Keratinocyte (primary cell): Measurements from ENCODE around the gene CNTNAP2. TPM values are rescaled to one million over a fixed set of nuclear protein-coding genes. Genes with fewer than 3 reads are reported as not detected.

ENCODE experiments used
- DNase-seq: peaks from one replicate; pipeline ENCODE4 v3.0.0-alpha.2; 2011; ENCODE audit warnings: low read depth, missing footprints, low spot score
- FAIRE-seq: peaks from 2 replicates; lab custom pipeline; 2011; peaks lifted over from hg19 to GRCh38; lab: Jason Lieb, UNC
- H2AFZ ChIP-seq: 2 replicates; pipeline ENCODE4 v1.6.0; 2012; ENCODE audit warnings: low read length, control low read depth, inconsistent platforms; ENCODE audit not compliant: control insufficient read depth
- H3K27ac ChIP-seq: 2 replicates; pipeline ENCODE4 v1.5.1; 2011; ENCODE audit warnings: low read length; ENCODE audit not compliant: control insufficient read depth, insufficient read depth
- H3K27me3 ChIP-seq: 3 replicates; pipeline ENCODE4 v1.6.0; 2011; ENCODE audit warnings: low read length; ENCODE audit not compliant: control insufficient read depth, insufficient read depth; ENCODE audit errors: extremely low read depth
- H3K36me3 ChIP-seq, 2 experiments: 2 replicates in 1 of 2; 3 replicates in 1 of 2; pipeline ENCODE4 v1.5.1; 2011; ENCODE audit warnings: low read length in 2 of 2, mild to moderate bottlenecking in 1 of 2; ENCODE audit not compliant: control insufficient read depth in 2 of 2, insufficient read depth in 2 of 2; ENCODE audit errors: extremely low read depth in 1 of 2
- H3K4me1 ChIP-seq: 3 replicates; pipeline ENCODE4 v1.5.1; 2011; ENCODE audit warnings: low read length; ENCODE audit not compliant: control insufficient read depth, insufficient read depth; ENCODE audit errors: extremely low read depth
- H3K4me2 ChIP-seq: 3 replicates; pipeline ENCODE4 v1.6.0; 2011; ENCODE audit warnings: low read depth, low read length; ENCODE audit not compliant: control insufficient read depth, insufficient read depth; ENCODE audit errors: extremely low read depth
- H3K4me3 ChIP-seq, 3 experiments: fragments of 200-600 bp in 1 of 3; sonication (generic) in 1 of 3; 2 replicates in 2 of 3; 3 replicates in 1 of 3; pipeline ENCODE4 v1.5.1; 2011 to 2016; ENCODE audit warnings: low read length in 3 of 3, mild to moderate bottlenecking in 3 of 3, control low read depth in 2 of 3, inconsistent platforms in 1 of 3, low read depth in 1 of 3, mixed read lengths in 1 of 3, mixed run types in 1 of 3, moderate library complexity in 1 of 3; ENCODE audit not compliant: control insufficient read depth in 2 of 3, insufficient read depth in 2 of 3; ENCODE audit errors: extremely low read depth in 1 of 3
- H3K79me2 ChIP-seq: 2 replicates; pipeline ENCODE4 v1.6.0; 2012; ENCODE audit warnings: low read length; ENCODE audit not compliant: control insufficient read depth, insufficient read depth
- H3K9ac ChIP-seq: 3 replicates; pipeline ENCODE4 v1.6.0; 2011; ENCODE audit warnings: low read length; ENCODE audit not compliant: control insufficient read depth, insufficient read depth; ENCODE audit errors: extremely low read depth
- H3K9me1 ChIP-seq: 3 replicates; pipeline ENCODE4 v1.6.0; 2011; ENCODE audit warnings: low read length; ENCODE audit not compliant: control insufficient read depth, insufficient read depth; ENCODE audit errors: extremely low read depth
- H3K9me3 ChIP-seq: 2 replicates; pipeline ENCODE4 v1.5.1; 2012; ENCODE audit warnings: low read depth, low read length; ENCODE audit not compliant: control insufficient read depth
- H4K20me1 ChIP-seq: 3 replicates; pipeline ENCODE4 v1.6.0; 2011; ENCODE audit warnings: low read length; ENCODE audit not compliant: control insufficient read depth, insufficient read depth; ENCODE audit errors: extremely low read depth
- CTCF ChIP-seq, 3 experiments: IDR thresholded peaks in 1 of 3; conservative IDR thresholded peaks in 1 of 3; optimal IDR thresholded peaks in 1 of 3; 2 replicates in 2 of 3; 3 replicates in 1 of 3; pipeline versions ENCODE3 to v1.5.1; 2011; ENCODE audit warnings: low read length in 3 of 3, mild to moderate bottlenecking in 3 of 3, moderate library complexity in 2 of 3, control low read depth in 1 of 3, inconsistent platforms in 1 of 3; ENCODE audit not compliant: insufficient read depth in 2 of 3; ENCODE audit errors: extremely low read depth in 1 of 3
- EZH2 ChIP-seq: IDR thresholded peaks from one replicate; pipeline ENCODE4 v1.6.1; 2012; ENCODE audit warnings: inconsistent platforms, mild to moderate bottlenecking, low read length, moderate library complexity
- dilution Hi-C: fragments of 300-500 bp; cut with MboI; formaldehyde crosslinking; loops from one replicate; pipeline ENCODE4 v1.7.0; 2020; ENCODE audit warnings: low sequenced_read_pairs; ENCODE audit not compliant: extremely low pct_ligation_motif_present
- polyA plus RNA-seq, 5 experiments: library from polyadenylated mRNA; depleted of rRNA in 3 of 5; stranded (reverse) in 3 of 5; stranded (forward) in 1 of 5; unstranded in 1 of 5; fragments of >200 nt; gene quantifications; 1 replicate in 1 of 5; 2 replicates in 3 of 5; 3 replicates in 1 of 5; pipeline versions ENCODE4 v1.2.1 to v1.2.3, GENCODE V29; 2011 to 2012; ENCODE audit warnings: missing spikeins in 2 of 5, low read depth in 1 of 5, low replicate concordance in 1 of 5

CNTNAP2 gene
- polyA plus RNA-seq, 1 donor (not counting 4 experiments of a cell fraction or from before 2014, with no cell fraction given) = 1.4 TPM

GRCh38 chr7:146831875-146832274 is 715.3 kb downstream of the CNTNAP2 start:
- Histone ChIP-seq H3K27ac (no peak overlapping the region), H3K4me1 (no peaks in the 10 kb centered on the region), H3K4me3 (no peak overlapping the region), H3K9ac (no peak overlapping the region), H3K27me3 (no peaks in the 10 kb centered on the region), H3K36me3 (no peaks in the 10 kb centered on the region), H3K9me3 (no peaks in the 10 kb centered on the region), H3K9me1 (no peaks in the 10 kb centered on the region), H2AFZ (no peak overlapping the region), H3K4me2 (no peak overlapping the region), H4K20me1 (no peaks in the 10 kb centered on the region), H3K79me2 (no peaks in the 10 kb centered on the region)
- no peak for TF ChIP-seq EZH2
- no peak for TF ChIP-seq CTCF (optimal IDR thresholded peaks at IDR 0.05 in 1 of 3, IDR thresholded peaks at IDR 0.05 in 1 of 3, conservative IDR thresholded peaks at IDR 0.05 in 1 of 3; ENCODE audit: extremely low read depth in 1 of 3, insufficient read depth in 2 of 3, low read length in 3 of 3)
- DNase-seq (no peak), FAIRE-seq (no peak)
- dilution Hi-C loops = no loop called here

DNA sequence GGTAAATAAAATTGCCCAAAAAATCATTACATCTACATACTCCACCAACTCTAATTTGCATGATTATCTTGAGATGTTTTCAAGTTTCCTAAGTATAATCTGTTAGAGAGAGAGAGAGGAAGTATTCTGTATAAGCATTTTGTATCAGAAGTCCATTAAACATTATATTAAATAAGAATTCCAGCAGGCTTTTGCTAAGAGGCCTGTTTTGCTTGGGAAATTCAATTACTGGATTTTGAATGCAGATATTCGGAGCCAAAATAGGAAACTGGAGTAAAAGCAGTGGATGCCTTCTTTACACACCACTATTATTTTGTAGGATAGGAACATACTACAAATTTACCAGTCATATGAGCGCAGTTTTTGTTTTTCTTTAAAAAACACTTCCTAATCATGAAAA is 727.8 kb downstream of the CNTNAP2 start:
- H3K4me3 ChIP-seq = no peak overlapping the region
- H3K36me3 ChIP-seq = no peaks in the 10 kb centered on the region
- H3K4me1 ChIP-seq = no peaks in the 10 kb centered on the region
- no peak overlapping the region for H3K9ac ChIP-seq
- H3K27me3 ChIP-seq = no peaks in the 10 kb centered on the region
- no peaks in the 10 kb centered on the region for H4K20me1 ChIP-seq
- no peaks in the 10 kb centered on the region for H3K9me1 ChIP-seq
- H2AFZ ChIP-seq = no peak overlapping the region
- H3K79me2 ChIP-seq = no peaks in the 10 kb centered on the region
- dilution Hi-C loops = no loop called here
- FAIRE-seq (no peak), DNase-seq (no peak)
- H3K4me2 ChIP-seq = no peak overlapping the region
- H3K27ac ChIP-seq = no peak overlapping the region
- H3K9me3 ChIP-seq = no peaks in the 10 kb centered on the region
- TF ChIP-seq EZH2 = no peak
- TF ChIP-seq CTCF (optimal IDR thresholded peaks at IDR 0.05 in 1 of 3, IDR thresholded peaks at IDR 0.05 in 1 of 3, conservative IDR thresholded peaks at IDR 0.05 in 1 of 3; ENCODE audit: extremely low read depth in 1 of 3, insufficient read depth in 2 of 3, low read length in 3 of 3) = no peak
